HCT116 (cell line): Measurements from ENCODE around the gene YDJC.
"Not testable (repeated sequence)": the region's sequence is repeated elsewhere in the genome, so short reads cannot be mapped to it uniquely, and the experiment has no call there.

Source experiments
- CEBPB ChIP-seq: IDR thresholded peaks from 2 replicates; pipeline ENCODE4 v1.6.1; 2012; ENCODE audit warnings: low read depth
- EZH2 ChIP-seq: fragments of 200-600 bp; sonication (generic); IDR thresholded peaks from 2 replicates; pipeline ENCODE4 v1.6.1; 2017; ENCODE audit warnings: antibody characterized with exemption, mixed run types
- EZH2phosphoT487 ChIP-seq: fragments of 200-600 bp; IDR thresholded peaks from 2 replicates; pipeline ENCODE4 v1.6.1; 2018; ENCODE audit warnings: antibody characterized with exemption, borderline replicate concordance
- FOSL1 ChIP-seq: IDR thresholded peaks from 2 replicates; pipeline ENCODE4 v1.6.1; 2012; ENCODE audit warnings: low read depth
- POLR2A ChIP-seq: IDR thresholded peaks from 2 replicates; pipeline ENCODE4 v1.7.0; 2011; ENCODE audit warnings: borderline replicate concordance; ENCODE audit not compliant: insufficient read depth, insufficient read length; ENCODE audit errors: extremely low read depth
- POLR2AphosphoS5 ChIP-seq: IDR thresholded peaks from 2 replicates; pipeline ENCODE4 v1.6.1; 2011; ENCODE audit warnings: mild to moderate bottlenecking, low read depth, low read length, moderate library complexity
- SRF ChIP-seq: IDR thresholded peaks from 2 replicates; pipeline ENCODE4 v1.6.1; 2012; ENCODE audit warnings: low read depth
- TCF7L2 ChIP-seq: IDR thresholded peaks from 2 replicates; pipeline ENCODE4 v1.7.0; 2011; ENCODE audit warnings: borderline replicate concordance, inconsistent platforms; ENCODE audit not compliant: insufficient read depth, insufficient read length; ENCODE audit errors: extremely low read depth
- YY1 ChIP-seq: IDR thresholded peaks from 2 replicates; pipeline ENCODE4 v1.6.1; 2011; ENCODE audit warnings: low read length, low read depth, moderate library complexity, mild to moderate bottlenecking; ENCODE audit not compliant: insufficient replicate concordance; ENCODE audit errors: extremely low read depth
- ZNF274 ChIP-seq: fragments of 200-500 bp; sonication (Bioruptor generic); IDR thresholded peaks from 2 replicates; pipeline ENCODE4 v1.6.1; 2014; ENCODE audit warnings: mild to moderate bottlenecking, low read depth, low read length, inconsistent platforms
- TF ChIP-seq, protein P1 (sequence below), 3 experiments: fragments of 200-600 bp in 1 of 3; sonication (generic) in 1 of 3; IDR thresholded peaks in 2 of 3; conservative IDR thresholded peaks in 1 of 3; 2 replicates each; pipeline ENCODE4 v1.5.1; 2012 to 2017; ENCODE audit warnings: low read depth in 2 of 3, low read length in 2 of 3, antibody characterized with exemption in 1 of 3, borderline replicate concordance in 1 of 3, control low read depth in 1 of 3, mild to moderate bottlenecking in 1 of 3, mixed read lengths in 1 of 3, mixed run types in 1 of 3, moderate library complexity in 1 of 3; ENCODE audit not compliant: insufficient read depth in 1 of 3
- TF ChIP-seq, protein P2 (sequence below): IDR thresholded peaks from 2 replicates; pipeline ENCODE4 v1.6.1; 2012
- TF ChIP-seq, protein P3 (sequence below): IDR thresholded peaks from 2 replicates; pipeline ENCODE4 v1.6.1; 2012
- TF ChIP-seq, protein P4 (sequence below): IDR thresholded peaks from 2 replicates; pipeline ENCODE4 v1.6.1; 2012; ENCODE audit warnings: low read depth

DNA sequence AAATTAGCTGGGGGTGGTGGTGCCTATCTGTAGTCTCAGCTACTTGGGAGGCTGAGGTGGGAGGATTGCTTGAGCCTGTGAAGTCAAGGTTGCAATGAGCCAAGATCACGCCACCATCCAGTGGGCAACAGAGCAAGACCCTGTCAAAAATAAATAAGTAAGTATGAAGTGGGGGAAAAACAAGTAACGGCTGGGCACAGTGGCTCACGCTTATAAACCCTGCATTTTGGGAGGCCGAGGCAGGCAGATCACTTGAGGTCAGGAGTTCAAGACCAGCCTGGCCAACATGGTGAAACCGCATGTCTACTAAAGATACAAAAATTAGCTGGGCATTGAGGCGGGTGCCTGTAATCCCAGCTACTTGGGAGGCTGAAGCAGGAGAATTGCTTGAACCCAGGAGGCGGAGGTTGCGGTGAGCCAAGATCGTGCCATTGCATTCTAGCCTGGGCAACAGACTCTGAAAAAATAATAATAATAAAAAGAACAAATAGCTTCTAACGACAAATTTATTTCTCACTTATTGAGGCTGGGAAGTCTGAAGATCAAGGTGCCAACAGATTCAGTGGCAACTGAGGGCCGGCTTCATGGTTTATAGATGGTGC is 20.2 kb downstream of the YDJC start:
- not testable (repeated sequence) for TF ChIP-seq POLR2A, SRF, EZH2phosphoT487, POLR2AphosphoS5, YY1, ZNF274, TCF7L2, EZH2, CEBPB, FOSL1
- TF ChIP-seq, protein P1, sequence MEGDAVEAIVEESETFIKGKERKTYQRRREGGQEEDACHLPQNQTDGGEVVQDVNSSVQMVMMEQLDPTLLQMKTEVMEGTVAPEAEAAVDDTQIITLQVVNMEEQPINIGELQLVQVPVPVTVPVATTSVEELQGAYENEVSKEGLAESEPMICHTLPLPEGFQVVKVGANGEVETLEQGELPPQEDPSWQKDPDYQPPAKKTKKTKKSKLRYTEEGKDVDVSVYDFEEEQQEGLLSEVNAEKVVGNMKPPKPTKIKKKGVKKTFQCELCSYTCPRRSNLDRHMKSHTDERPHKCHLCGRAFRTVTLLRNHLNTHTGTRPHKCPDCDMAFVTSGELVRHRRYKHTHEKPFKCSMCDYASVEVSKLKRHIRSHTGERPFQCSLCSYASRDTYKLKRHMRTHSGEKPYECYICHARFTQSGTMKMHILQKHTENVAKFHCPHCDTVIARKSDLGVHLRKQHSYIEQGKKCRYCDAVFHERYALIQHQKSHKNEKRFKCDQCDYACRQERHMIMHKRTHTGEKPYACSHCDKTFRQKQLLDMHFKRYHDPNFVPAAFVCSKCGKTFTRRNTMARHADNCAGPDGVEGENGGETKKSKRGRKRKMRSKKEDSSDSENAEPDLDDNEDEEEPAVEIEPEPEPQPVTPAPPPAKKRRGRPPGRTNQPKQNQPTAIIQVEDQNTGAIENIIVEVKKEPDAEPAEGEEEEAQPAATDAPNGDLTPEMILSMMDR (IDR thresholded peaks at IDR 0.05 in 2 of 3, conservative IDR thresholded peaks at IDR 0.05 in 1 of 3; ENCODE audit: borderline replicate concordance in 1 of 3, insufficient read depth in 1 of 3, low read depth in 2 of 3, low read length in 2 of 3) = not testable (repeated sequence)
- TF ChIP-seq, protein P2, sequence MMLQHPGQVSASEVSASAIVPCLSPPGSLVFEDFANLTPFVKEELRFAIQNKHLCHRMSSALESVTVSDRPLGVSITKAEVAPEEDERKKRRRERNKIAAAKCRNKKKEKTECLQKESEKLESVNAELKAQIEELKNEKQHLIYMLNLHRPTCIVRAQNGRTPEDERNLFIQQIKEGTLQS = not testable (repeated sequence)
- TF ChIP-seq, protein P3, sequence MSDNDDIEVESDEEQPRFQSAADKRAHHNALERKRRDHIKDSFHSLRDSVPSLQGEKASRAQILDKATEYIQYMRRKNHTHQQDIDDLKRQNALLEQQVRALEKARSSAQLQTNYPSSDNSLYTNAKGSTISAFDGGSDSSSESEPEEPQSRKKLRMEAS = not testable (repeated sequence)
- TF ChIP-seq, protein P4, sequence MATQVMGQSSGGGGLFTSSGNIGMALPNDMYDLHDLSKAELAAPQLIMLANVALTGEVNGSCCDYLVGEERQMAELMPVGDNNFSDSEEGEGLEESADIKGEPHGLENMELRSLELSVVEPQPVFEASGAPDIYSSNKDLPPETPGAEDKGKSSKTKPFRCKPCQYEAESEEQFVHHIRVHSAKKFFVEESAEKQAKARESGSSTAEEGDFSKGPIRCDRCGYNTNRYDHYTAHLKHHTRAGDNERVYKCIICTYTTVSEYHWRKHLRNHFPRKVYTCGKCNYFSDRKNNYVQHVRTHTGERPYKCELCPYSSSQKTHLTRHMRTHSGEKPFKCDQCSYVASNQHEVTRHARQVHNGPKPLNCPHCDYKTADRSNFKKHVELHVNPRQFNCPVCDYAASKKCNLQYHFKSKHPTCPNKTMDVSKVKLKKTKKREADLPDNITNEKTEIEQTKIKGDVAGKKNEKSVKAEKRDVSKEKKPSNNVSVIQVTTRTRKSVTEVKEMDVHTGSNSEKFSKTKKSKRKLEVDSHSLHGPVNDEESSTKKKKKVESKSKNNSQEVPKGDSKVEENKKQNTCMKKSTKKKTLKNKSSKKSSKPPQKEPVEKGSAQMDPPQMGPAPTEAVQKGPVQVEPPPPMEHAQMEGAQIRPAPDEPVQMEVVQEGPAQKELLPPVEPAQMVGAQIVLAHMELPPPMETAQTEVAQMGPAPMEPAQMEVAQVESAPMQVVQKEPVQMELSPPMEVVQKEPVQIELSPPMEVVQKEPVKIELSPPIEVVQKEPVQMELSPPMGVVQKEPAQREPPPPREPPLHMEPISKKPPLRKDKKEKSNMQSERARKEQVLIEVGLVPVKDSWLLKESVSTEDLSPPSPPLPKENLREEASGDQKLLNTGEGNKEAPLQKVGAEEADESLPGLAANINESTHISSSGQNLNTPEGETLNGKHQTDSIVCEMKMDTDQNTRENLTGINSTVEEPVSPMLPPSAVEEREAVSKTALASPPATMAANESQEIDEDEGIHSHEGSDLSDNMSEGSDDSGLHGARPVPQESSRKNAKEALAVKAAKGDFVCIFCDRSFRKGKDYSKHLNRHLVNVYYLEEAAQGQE = not testable (repeated sequence)
